Epithelial cell of prostate (primary cell): ENCODE data around the gene SLC2A5.

Experiments used
- DNase-seq: peaks from one replicate; pipeline ENCODE4 v3.0.0-alpha.2; 2011; ENCODE audit warnings: low read depth, low spot score
- H3K27ac ChIP-seq: fragments of 450-650 bp; 2 replicates; pipeline ENCODE4 v1.5.1; 2017; ENCODE audit warnings: mild to moderate bottlenecking

The SLC2A5 gene

DNA sequence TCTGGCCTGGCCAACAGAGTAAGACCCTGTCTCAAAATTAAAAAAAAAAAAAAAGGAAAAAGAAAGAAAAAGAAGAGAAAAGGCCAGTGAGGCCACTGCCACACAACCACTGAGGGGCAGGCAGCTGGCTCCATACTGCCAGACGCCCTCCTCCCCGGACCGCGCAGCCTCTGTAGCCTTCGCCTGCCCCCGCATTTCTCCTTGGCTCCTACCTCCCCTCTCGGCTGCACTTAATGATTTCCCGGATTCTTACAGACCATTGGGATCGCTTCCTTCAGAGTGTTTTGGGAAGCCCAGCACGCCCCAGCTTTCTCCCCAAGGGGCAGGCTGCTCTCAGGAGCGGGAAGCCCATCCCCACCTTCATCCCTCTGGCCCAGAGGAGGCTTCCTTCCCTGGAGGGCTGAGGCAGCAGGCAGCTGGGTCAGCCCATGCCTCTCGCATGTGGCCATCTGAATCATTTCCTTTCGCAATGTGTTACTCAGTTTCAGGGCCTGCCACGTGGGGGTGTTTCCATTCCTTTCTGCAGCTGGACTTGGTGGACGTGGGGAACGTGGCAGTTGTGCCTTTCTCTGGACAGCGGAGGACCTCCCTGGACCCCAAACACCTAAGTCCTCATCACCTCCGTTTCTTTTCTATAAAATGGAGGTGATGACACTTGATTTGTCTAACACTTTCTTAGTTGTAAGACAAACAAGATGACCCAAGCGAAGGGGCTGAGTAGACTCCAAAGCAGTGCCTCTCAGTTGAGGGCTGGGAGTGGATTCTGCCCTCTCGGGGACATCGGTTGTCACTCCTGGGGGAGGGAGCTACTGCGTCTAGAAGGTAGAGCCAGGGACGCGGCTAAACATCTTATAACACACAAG lies 2.3 kb downstream of the SLC2A5 start:
- no peak for DNase-seq
- no peak overlapping the region for H3K27ac ChIP-seq

DNA sequence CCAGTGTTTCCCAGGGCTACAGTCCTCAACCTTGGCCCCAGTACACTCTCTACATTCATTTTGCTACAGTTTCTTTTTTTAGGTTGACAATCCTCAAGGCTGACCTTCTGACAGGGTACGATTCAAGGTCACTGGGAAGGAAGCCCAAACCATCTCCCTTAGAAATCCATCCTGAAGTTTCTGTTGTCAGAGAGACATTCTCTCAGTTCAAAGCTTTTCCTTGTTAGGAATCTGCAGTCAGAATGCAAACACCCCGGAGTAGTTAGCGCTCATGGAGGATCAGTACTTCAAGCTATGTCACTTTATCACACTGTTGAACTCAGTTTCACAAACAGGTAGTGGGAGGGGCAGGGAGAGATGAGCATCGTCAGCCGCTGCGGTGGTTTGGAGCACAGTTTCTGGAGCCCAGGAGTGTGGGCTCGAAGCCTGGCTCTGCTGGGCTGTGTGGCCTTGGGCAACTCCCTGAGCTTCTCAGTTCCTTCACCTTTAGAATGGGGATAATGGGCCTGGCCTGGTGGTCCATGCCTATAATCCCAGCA lies 4.2 kb downstream of the SLC2A5 start:
- H3K27ac ChIP-seq = no peak overlapping the region
- DNase-seq = no peak

DNA sequence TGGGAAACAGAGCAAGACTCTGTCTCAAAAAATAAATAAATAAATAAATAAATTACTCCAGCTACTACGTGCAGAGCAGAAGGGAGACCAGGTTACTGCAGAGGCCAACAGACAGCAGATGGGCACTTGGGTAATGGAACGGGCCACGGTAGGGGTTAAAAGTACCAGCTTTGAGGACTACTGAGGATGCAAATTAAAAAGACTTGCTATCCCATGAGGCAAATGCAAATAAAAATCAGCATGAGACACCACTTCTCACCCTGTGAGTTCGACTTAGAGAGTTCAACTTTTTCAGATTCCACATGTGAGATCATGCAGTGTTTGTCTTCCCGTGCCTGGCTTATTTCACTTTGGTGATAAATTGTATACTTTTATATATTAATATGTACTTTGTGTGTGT lies 6.6 kb downstream of the SLC2A5 start:
- DNase-seq = no peak

DNA sequence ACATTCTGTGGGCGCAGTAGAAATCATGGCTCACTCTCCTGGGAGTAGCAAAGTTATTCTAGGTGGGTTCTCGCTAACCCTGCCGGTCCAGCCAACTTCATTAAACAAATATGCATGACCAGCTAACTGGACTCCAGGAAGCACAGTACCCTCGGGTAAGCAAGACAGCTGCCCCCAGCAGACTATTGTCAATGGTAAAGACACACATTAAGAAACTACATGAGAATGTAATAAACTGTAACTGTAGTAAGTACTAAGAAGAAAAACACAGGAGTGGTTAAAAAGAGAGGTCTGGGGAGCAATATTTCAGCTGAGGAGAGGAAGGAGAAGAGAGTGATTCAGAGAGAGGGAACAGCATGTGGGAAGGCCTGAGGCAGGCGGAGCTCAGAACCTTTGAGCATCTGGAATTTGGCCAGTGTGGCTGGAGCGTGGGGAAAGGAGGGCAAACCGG lies 7.4 kb downstream of the SLC2A5 start:
- DNase-seq = no peak
- no peak overlapping the region for H3K27ac ChIP-seq

More for the DNA sequence above, 6.6 kb downstream of the SLC2A5 start:
- no peak overlapping the region for H3K27ac ChIP-seq

DNA sequence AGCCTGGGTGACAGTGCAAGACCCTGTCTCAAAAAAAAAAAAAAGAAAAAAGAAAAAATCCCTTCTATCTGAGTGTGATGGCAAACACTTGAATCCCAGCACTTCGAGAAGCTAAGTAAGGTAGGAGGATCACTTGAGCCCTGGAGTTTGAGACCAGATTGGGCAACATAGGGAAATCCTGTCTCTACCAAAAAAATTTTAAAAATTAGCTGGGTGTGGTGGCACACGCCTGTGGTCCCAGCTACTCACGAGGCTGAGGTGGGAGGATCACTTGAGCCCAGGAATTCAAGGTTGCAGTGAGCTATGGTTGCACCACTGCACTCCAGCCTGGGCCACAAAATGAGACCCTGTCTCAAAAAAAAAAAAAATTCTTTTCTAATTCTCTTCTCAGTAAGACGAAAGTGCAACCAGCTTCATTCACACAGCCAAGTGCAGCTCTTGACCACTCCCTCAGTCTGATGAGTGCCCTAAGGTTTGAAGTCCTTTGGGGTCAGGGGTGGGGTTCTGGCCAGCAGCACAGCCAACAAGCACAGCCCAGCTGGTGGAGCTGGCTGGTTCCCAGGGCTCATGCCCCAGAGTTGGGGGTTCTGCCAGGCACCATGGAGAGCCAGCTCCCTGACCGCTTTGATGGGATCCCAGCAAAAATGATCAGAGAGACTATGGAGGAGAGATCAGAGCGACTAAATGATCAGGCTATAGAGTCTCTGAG lies 8.0 kb downstream of the SLC2A5 start:
- no peak for DNase-seq
- no peak overlapping the region for H3K27ac ChIP-seq

DNA sequence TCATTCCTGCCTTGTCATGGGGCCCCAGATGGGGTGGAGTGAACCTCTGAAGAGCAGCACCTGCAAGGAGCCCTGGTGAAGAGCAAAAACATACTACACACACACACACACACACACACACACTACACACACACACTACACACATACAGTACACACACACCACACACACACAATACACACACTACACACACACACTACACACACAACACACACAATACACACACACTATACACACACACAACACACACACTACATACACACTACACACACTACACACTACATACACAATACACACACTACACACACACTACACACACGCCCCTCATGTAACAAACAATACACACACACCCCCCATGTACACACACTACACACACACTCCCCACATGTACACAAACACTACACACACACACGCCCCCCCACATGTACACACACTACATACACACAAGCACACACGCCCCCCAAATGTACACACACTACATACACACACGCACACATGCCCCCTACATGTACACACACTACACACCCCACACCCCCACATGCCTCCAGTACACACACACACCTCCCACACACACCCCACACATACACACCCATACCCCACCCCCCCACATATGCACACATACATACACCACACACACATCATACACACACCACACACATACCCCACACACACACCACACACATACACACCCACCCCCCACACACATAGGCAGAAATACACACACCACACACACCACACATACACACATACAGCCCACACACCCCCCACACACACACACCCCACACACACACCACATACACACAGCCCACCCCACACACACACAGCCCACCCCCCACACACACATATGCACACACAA lies 9.3 kb downstream of the SLC2A5 start:
- no peak overlapping the region for H3K27ac ChIP-seq
- no peak for DNase-seq

DNA sequence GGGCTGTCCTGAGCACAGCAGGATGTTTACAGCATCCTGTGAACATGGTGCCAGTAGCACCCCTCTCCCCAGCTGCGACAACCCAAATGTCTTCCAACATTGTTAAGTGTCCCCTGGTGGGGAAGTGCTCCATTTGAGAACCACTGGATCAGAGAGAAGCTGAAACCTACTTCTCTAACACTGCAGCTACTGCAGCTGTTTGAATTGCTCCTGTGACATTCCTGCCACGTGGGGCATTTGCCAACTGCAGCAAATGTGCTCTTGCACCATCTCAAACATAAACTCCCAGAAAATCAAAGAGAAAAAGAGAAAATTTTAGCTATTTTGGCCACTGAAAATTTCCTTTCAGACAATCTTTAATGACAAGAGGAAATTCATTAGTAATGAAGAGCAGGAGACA lies 11.0 kb downstream of the SLC2A5 start:
- no peak for DNase-seq
- no peak overlapping the region for H3K27ac ChIP-seq

DNA sequence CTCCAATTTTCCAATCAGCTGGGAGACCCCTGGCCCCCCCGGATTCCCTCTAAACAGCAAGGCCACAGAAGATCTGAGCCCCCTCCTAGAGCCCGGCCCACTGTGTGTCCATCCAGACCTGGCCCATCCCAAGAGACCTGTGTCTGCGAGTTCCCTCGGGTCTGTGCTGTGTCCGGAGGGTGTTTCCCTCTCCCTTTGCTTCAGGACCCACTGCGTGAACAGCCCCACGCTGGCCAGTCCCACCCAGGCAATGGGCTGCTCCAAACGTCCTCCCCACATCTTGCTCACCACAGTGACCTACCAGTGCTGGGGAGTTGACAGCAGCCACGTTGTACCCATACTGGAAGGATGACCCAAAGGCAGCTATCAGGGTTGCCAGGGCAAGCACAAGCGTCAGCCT lies 11.6 kb downstream of the SLC2A5 start:
- no peak for DNase-seq

DNA sequence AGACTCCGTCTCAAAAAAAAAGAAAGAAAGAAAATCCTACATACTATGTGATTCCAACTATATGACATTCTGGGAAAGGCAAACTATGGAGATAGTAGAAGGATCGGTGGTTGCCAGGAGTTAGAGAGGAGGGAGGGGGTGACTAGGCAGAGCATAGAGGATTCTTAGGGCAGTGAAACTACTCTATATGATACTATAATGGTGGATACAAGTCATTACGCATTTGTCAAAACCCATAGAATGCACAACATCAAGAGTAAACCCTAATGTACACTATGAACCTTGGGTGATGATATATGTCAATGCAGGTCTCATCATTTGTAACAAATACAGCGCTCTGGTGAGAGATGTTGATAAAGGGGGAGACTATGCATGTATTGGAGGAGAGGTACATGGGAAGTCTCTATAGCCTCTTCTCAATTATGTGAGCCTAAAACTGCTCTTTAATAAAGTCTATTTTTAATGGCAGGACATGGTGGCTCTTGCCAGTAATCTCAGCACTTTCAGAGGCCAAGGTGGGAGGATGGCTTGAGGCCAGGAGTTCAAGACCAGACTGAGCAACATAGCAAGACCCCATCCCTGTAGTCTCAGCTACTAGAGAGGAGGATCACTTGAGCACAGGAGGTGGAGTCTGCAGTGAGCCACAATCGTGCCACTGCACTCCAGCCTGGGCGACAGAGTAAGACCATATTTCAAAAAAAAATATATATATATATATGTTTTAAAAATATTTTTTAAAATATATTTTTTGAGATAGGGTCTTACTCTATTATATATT lies 17.0 kb downstream of the SLC2A5 start:
- no peak overlapping the region for H3K27ac ChIP-seq
- no peak for DNase-seq

More for the DNA sequence above, 11.6 kb downstream of the SLC2A5 start:
- H3K27ac ChIP-seq = no peak overlapping the region

DNA sequence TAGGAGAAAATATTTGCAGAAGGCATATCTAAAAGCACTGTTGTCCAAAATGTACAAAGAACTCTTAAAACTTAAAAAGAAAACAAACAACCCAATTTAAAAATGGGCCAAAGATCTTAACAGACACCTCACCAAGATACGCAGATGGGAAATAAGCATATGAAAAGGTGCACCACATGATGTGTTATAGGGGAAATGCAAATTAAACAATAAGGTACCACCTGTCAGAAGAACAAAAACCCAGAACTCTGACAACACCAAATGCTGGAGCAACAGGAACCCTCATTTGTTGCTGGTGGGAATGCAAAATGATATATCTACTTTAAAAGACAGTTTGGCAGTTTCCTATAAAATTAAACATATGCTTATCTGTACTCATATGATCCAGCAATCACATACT lies 18.1 kb downstream of the SLC2A5 start:
- H3K27ac ChIP-seq = no peak overlapping the region
- no peak for DNase-seq

DNA sequence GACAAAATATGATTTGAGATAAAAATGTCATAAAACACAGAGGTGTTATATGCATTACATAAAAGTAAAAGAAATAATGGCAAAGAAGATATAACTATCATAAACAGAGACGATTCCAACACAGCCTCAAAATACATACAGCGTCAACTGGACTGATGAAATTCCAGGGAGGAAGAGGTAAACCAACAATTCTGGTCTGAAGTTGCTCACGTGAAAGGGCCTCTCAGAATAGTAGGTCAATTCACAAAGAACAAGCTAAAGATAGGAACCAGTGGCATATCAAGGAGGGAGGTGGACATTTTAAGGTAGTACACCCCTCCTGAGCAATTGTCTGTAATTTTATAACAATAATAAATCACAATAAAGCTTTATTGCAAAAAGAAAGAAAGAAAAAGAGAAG lies 18.6 kb downstream of the SLC2A5 start:
- H3K27ac ChIP-seq = no peak overlapping the region
- no peak for DNase-seq

DNA sequence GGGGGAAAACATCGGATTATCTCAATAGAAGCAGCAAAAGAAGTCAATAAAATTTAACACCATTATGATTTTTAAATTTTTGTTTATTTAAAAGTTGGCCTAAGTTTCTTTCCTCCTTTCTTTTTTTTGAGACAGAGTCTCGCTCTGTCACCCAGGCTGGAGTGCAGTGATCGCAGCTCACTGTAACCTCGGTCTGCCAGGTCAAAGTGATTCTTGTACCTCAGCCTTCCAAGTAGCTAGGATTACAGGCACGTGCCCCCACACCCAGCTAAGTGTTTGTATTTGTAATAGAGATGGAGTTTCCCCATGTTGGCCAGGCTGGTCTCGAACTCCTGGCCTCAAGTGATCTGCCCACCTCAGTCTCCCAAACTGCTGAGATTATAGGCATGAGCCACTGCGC lies 20.9 kb downstream of the SLC2A5 start:
- no peak for DNase-seq
- H3K27ac ChIP-seq = no peak overlapping the region

DNA sequence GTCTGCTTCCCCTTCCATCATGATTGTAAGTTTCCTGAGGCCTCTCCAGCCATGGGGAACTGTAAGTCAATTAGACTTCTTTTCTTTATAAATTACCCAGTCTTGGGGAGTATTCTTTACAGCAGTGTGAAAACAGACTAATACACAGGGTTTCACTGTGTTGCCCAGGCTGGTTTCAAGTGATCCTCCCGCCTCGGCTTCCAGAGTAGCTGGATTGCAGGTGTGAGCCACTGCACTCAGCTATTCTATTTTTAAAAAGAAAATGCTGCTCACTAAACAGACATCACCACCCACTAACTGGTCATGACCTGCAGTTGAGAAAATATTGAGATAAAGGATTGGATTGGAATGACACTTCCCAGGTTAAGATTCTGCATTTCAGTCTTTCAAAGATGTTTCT lies 22.4 kb downstream of the SLC2A5 start:
- DNase-seq = no peak
- no peak overlapping the region for H3K27ac ChIP-seq

DNA sequence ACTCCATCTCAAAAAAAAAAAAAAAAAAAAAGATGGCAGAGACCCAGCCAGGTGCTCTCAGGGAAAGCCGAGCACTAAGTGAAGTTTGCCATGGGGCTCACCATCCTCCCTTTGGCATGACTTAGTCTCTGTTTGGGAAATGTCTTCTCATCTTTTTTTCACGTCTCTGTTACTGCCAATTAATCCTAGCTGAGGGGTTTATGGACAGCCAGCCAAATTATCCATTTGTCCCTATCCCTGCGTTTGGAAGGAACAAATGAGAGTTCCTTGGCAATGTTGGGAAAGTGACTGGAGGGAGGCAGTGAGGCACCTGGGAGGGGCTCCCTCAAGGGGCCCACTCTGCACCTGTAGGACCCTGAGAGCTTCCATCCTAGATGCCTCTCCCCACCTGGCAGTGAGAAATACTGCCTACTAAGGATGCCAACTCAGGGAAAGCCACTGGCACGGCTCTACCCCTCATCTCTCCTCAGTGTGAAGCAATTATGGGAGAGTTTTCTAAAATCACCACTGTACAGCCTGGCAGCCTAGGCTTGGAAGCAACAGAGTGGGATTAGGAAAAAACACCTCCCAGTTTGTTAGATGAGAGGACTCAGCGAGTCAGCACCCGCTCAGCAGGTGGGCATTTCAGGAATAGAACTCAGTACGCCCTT lies 23.4 kb downstream of the SLC2A5 start:
- H3K27ac ChIP-seq = no peak overlapping the region
- no peak for DNase-seq

DNA sequence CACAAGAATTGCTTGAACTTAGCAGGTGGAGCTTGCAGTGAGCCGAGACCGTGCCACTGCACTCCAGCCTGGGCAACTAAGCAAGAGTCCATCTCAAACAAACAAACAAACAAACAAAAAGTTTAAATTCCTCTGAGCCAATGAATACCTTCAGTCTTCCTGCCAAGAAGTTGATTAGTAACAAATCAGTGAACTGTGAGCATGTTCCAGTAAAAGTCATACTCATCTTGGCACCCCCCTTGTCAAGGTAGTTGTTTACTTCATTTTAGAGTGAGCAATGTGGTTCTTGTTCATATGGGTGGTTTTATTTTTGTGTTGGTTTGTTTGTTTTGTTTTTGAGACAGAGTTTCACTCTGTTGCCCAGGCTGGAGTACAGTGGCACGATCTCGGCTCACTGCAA lies 25.2 kb downstream of the SLC2A5 start:
- DNase-seq = no peak
- no peak overlapping the region for H3K27ac ChIP-seq

DNA sequence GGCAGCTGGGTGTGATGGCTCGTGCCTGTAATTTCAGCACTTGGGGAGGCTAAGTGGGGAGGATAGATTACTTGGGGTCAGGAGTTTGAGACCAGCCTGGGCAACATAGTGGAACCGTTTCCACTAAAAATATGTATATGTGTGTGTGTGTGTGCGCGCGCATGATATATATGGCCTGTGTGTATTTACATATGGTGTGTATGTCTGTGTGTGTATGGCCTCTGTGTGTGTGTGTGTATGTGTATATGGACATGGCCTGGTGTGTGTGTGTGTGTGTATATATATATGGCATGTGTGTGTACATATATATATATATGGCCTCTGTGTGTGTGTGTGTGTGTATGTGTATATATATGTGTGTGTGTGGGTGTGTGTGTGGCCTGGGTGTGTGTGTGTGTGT lies 27.2 kb downstream of the SLC2A5 start:
- no peak overlapping the region for H3K27ac ChIP-seq
- DNase-seq = no peak

DNA sequence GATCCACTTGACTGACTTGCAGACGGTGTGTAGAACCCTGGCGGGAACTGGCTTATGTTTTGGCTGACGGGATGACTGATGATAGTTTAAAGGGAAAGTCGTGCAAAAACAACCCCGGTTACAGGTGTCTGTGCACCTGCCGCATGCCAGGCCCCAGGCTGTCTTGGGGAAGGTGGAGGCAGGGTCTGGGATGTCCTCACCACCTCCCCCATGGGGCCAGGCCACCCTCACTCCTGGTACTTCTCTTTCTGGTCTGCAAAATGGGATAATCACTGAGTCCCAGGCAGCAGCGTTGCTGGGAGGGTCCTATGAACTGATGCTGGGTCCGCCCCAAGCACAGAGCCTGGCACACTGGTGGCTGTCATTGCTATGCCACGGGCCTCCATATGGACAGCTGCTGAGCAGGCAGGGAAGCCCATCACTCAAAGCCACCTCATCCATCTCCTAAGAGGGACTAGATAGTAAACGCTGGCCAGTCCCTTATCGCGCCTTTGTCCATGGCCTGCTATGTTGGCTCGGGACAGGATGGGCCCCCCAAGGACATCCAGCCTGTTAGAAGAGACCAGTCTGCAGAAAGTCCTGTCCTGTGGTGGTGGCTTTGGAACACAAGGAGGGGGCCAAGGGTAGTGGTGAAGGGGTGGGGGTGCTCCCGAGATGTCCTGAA lies 28.2 kb downstream of the SLC2A5 start:
- no peak overlapping the region for H3K27ac ChIP-seq
- DNase-seq = no peak

DNA sequence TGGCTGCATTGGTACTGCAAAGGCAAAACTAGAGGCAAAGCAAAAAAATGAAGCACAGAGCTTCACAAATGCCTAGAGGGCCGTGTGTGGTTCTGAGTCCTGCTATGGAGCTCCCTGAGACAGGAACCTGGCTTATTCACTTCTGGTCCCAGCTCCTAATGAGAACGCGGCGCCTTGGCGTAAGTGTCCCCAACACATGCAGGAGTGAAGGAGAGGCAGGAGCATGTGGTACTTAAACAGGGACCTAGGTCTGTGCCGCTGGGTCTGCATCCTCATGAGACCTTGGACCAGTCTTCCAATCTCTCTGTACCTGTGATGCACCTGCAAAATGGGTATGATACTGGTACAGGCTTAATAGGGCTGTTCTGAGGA lies 28.8 kb downstream of the SLC2A5 start:
- no peak for DNase-seq
- no peak overlapping the region for H3K27ac ChIP-seq
